Activated CD4-positive, alpha-beta T cell treated with anti-CD3 and anti-CD28 coated beads, Interleukin-2, Interleukin-6, amounts not matched to agents 100 ng/mL and 50 ng/mL, durations not matched to agents 16 hours and 8 hours (primary cell): ENCODE data around the gene TRIM58.

Experiments
- DNase-seq: peaks from one replicate; pipeline ENCODE4 v3.0.0-alpha.2; 2020

Gene TRIM58, protein sequence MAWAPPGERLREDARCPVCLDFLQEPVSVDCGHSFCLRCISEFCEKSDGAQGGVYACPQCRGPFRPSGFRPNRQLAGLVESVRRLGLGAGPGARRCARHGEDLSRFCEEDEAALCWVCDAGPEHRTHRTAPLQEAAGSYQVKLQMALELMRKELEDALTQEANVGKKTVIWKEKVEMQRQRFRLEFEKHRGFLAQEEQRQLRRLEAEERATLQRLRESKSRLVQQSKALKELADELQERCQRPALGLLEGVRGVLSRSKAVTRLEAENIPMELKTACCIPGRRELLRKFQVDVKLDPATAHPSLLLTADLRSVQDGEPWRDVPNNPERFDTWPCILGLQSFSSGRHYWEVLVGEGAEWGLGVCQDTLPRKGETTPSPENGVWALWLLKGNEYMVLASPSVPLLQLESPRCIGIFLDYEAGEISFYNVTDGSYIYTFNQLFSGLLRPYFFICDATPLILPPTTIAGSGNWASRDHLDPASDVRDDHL

DNA sequence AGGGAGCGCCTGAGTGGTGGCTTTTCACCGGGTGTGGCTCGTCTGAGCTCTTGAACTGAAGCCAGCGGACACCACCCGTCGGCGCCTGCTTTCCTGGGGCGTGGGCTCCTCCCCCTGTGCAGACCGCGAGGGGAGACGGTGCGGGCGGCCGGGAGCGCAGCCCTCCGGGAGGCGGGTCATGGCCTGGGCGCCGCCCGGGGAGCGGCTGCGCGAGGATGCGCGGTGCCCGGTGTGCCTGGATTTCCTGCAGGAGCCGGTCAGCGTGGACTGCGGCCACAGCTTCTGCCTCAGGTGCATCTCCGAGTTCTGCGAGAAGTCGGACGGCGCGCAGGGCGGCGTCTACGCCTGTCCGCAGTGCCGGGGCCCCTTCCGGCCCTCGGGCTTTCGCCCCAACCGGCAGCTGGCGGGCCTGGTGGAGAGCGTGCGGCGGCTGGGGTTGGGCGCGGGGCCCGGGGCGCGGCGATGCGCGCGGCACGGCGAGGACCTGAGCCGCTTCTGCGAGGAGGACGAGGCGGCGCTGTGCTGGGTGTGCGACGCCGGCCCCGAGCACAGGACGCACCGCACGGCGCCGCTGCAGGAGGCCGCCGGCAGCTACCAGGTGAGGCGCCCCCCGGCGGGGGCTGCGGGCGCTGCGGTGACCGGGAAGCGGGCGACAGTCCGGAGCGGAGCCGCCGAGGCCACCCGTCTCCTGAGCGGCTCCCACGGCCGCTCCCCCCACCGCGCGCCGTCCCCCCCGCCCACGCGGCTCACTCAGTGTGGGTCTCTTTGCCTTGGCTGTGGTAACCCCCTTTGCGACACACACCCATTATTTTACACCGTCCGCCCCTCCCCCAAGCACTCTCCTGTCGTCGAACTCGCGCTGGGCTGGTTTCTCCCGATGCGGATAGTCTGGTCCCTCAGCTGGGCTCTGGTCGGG is at the start of gene TRIM58:
TRIM58 (plus strand) TSS at position 119 of the 916 bp plus-strand sequence; CDS start at position 179, 60 bp downstream.
- peak; percentile 47 for DNase-seq

DNA sequence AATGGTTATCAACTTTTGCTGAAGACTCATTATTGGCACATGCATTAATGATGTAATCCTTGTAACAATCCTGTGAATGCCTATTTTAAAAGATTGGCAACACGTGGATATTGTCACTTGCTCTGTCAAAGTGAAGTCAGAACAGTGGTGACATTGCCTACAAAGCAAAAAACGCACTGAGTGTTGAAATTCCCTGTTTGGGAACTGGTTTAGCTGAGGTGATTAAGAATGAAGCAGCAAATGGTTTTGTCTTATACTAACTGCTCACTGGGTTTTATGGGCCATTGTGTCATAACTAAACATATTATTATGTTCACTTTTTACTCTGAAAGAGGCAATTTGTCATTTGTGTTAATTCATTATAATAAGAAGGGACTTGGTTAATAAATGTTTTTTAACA is 44.4 kb upstream of the TRIM58 start:
- no peak for DNase-seq

DNA sequence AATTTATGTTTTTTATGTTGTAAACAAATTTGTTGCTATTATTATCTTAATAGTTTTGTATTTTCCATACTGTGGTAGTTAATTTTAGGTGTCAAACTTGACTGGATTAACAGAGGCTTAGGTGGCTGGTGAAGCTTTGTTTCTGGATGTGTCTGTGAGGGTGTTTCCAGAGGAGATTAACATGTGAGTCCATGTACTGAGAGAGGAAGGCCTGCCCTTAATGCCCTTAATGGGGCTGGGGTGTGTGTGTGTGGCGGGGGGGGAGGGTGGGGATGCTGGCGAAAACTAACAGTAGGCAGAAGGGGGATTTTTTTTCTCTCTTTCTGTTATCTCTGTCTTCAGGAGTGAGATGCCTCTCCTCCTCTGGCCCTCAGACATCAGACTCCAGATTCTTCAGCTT is 34.9 kb upstream of the TRIM58 start:
- DNase-seq = no peak

DNA sequence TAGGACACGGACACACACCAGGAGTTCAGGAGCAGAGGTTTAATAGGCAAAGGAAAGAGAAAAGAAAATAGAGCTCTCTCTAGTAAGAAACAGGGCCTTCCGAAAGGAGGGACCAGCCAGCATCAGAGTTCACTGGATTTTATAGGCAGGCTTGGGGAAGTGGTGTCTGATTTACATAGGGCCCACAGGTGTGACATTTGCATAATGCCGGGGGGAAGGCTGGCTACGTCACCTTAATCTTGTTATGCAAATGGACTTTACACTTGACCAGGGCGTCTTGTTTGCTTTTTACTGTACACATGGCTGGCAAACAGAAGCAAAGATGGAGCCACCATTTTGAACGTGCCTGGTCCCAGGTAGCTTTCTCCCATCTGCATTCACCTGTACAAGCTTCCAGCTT is 33.0 kb upstream of the TRIM58 start, which contains the start of gene OR14A16:
OR14A16 (minus strand) TSS at position 97 of the 400 bp plus-strand sequence. CDS start 8,390 bp downstream, outside the sequence.
- DNase-seq = no peak

DNA sequence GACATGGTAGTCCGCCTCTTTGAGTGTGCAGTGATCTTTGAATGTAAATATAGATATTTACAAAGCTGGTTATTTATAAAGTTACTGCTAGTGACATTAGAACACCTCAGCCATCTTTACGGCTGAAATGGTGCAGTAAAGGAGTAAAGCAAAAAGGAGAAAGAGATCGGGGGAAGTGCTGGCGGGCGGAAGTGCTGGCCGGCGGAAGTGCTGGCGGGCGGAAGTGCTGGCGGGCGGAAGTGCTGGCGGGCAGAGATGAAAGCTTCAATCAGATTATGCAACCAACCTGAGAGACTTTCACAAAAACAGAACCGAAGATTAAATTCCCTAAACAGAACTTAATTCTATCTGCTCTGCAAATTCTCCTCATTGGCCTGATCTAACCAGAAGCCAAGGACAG is 31.6 kb upstream of the TRIM58 start:
- DNase-seq = no peak

DNA sequence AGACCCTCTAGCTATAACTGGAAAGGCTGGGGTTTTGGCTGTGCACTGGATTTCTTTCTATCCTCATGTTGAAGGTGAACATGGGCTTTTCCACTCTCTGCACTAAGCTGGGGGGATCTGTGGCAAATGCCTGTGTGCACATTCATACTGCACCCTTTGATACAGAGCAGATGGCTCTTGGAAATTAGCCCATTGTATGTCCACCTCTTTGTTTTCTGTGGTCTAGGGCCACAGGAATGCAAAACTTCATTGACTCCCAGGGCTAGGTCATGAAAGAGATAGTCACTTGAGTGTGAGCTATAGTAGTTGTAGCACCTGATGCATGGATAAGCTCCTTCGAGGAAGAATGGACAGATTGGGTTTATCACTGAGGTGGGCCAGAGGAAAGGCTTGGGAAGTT is 27.3 kb upstream of the TRIM58 start:
- no peak for DNase-seq

DNA sequence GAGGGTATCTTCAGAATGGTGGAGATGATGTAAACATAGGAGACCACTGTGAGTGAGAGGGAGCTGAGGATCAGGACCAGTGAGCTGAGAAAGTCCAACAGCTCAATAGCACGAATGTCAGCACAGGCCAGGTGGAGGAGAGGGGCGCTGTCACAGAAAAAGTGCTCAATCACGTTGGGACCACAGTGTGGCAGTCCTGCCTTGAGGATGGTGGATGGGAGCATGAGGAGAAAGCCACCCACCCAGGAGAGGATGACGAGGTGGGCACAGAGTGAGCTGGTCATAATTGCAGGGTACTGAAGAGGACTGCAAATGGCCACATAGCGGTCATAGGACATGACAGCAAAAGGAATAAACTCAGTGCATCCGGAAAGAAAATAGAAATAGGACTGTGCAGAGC is 23.4 kb upstream of the TRIM58 start:
- DNase-seq = no peak

DNA sequence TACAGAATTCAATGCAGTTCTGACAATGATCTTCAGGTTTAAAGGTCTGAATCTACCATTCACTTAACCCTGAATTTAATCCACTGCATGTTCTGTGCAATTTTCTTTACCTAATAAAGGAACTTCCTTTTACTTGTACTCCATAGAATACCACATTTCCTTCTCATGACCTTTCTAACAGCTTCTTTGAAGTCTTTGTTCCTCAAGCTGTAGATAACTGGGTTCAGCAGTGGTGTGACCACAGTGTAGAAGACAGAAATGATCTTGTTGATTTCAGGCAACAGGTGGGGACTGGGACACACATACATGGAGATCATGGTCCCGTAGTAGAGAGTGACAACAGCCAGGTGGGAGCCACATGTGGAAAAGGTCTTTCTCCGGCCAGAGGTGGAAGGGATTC is 16.2 kb upstream of the TRIM58 start:
- DNase-seq = no peak

DNA sequence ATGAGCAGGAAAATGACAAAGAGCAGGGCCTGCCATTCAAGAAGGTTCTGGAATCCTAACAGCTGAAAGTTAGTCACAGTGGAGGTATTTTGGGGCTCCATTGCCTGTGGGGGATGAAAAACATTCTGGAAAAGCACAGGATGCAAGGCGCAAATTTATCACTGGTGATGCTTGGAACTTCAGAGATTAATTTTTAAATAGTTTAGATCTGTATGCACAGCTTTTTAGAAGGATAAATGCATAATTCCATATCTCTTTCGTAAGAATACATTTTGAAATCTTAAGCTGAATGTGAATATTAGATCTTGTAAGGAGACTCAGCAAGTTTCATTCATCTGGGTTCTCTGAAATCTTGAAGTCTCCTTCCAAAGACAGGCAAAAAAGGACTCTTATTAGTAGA is 15.2 kb upstream of the TRIM58 start, which contains the start of gene OR11L1:
OR11L1 (minus strand) TSS at position 101 of the 400 bp plus-strand sequence; CDS start at position 101, 0 bp downstream.
- DNase-seq = no peak

DNA sequence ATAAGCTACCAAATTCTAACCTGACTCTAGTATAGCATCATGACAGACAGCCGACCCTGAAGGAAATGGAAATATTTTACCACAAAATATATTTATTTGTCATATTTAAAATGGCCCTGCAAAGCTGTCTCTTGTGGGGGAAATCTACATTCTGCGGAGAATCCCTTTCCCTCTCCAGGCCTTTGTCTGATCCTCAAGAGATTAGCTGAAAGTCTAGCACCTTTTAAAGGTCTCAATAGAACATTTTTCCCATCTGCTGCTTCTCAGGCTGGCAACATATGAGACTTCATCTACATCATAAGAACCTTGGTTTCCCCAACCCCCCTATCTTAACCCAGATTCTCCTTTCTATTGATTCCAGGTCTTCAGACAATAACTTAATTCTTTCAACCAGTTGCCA is 13.6 kb upstream of the TRIM58 start:
- no peak for DNase-seq

DNA sequence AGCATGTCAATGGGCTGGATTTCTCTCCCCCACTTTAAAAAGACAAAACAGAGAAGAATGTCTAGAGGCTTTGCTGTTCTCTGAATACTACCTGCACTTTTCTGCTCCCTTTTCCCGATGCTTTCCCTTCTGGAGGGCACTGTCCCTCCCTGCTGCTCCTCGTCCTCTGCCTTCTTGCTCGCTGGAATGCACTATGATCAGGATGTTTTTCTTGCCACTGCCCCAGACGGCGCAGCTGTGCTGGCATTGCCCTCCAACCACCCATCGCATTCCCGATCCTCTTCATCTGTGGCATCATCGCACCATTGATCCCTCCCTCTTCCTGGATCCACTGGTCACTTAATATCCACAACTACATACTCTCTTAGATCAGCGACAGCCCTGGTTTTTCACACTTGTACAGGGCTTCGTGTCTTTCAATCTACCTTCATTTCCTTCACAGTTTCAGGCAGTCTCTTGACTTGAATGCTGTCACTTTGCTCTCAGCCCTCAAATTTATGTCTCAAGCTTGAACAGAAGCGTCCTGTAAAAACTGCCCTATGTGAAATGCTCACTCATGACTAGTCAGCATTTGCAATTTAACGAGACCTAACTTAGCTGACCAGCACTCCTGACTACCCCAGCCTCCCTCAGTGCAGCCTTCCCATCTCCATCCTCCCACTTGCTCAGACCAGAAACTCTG is 11.8 kb upstream of the TRIM58 start:
- DNase-seq = no peak

DNA sequence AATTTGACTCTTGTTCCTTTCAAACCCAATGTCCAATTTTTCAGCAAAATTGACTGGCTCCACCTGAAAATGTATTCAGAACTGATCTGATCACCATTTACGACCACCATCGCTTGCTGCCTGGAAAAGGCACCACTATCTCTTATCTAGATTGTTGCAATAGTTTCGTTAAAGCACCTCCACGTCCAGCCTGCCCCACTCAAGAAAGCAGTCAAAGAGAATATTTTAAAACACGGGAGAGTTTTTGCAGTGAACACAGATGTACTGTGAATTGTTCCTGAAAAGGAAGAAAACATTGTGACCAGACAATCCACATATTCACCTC is 11.3 kb upstream of the TRIM58 start:
- DNase-seq = no peak

DNA sequence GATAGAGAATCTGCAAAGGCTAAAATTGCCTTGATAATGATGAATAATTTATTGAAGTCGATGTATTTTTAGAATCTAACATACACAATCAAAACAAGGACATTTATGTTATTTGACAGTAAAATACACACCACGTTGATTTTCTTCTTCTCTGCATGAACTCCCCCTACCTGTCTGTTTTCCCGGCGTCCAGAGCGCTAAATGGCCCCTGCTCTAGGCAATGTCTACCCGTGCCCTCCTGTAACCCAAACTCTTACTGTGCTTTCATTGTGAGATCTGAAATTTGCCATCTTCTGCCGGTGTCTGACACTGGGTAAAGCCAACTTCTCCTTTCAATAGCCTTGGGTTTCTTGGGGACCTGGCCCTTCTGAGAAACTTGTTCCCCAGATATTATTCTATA is 8.6 kb upstream of the TRIM58 start:
- DNase-seq = no peak

DNA sequence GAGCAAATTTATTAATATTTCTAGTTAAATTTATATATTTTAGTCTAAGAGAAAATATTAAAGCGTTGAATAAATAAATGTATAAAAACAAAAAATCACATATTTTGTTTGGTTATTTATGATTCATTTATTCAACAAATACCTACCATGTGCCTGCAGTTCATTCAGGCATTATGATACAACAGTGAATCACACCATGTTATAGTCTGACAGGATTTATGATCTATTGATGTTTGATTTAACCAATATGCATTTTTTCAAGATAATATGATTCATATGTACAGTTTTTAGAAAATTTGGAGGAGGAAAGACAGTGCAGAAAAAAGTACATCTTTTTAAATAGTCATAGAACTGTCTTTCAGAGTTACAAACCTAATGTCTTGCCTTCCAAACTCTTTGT is 7.4 kb upstream of the TRIM58 start:
- no peak for DNase-seq

DNA sequence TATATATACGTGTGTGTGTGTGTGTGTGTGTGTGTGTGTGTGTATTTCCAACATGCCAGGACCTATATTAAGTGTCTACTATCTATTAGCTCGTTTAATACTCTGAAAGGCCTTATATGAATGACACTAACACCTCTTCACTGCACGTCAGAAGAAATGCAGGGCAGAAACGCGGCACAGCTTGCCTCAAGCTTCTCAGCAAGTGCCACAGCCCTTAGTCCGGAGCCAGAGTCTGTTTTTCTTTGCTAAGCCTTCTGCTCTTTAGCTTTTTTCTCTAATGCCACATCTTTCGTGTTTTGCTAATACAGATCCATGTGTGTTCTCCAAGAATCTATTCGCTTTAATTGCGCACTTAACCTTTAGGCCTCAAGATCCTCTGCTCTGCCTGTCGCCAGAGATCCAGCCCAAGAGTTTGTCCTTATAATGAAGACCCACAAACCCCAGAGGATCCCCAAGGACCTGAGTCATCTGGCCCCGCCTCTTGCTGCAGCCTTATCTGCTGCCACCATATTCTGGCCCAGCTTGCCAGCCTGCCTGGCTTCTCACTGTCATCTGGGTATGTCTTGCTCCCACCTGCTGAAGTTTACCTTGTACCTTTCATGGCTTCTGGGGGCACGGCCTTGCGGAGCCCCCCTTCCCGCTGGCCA is 2.0 kb upstream of the TRIM58 start:
- DNase-seq = no peak

DNA sequence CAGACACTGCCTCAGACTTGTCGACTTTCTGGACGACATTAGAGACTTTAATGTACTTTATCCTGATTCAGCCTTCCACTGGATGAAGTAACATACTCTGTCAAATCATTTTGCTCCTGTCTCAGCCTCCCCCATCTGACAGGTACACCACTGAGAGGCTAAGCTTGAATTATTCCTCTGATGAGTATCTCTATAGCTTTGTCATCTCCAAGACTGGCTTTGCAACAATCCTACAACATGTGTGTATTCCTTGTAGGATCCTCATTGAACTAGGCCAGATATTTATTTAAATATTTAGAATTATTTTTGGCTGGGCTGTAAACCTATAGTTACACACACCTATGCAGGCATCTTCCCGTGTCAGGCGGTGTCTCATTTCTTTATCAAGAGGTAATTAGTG is 1.1 kb upstream of the TRIM58 start:
- no peak for DNase-seq

DNA sequence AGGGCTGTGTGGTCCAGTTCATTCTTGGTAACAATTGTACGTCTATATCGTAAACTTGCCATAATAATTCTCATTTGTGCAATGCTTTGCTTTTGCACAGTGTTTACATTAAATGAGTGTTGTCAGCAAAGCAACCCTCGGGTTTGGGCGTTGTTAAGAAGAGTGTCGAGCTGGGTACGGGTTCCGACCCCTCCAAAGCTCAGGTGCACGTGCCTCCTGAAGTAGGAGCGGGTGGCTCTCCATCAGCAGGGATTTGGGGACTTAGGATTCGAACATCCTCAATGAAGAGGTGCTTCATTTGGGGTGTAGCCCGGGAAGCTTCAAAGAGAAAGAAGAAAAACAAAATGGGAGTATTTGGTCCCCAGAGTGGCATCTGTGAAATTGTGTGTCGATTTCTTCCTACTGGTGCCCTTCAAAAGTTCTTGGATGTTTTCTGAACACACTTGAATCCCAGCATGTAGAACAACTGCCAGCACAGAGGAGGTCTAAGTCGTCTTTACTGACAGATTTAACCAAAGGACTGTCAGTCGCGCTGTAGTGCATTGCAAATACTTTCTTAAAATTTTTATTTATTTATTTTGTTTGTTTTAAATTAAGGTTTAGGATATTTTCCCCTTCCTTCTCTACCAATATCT is 1.1 kb downstream of the TRIM58 start:
- DNase-seq = no peak

DNA sequence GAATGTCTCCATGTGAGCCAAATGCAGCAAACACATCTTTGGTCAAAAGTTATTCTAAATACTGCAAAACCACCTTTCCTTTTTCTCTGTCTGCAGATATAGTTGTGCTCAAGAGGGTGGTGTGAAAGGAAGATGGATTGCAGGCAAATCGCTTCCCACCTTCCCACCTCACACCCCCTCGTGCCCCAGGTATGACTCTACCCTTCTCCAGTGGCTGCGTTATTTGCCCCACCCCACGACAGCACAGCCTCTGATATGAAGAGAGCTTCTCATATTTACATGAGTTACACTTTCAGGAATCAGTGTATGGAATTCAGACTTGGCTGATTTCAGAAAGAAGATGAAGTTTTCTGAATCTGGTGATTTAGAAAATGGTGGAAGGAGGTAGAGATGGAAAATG is 5.8 kb downstream of the TRIM58 start:
- no peak for DNase-seq

DNA sequence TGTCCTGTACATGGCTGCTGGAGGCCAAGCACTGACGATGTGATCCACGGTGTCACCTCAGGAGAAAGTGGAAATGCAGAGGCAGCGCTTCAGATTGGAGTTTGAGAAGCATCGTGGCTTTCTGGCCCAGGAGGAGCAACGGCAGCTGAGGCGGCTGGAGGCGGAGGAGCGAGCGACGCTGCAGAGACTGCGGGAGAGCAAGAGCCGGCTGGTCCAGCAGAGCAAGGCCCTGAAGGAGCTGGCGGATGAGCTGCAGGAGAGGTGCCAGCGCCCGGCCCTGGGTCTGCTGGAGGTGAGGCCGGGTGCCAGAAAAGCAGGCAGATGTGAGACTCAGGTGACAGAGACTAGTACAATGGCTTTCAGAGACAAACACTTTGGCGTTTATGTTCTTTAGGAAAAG is 7.7 kb downstream of the TRIM58 start:
- no peak for DNase-seq

DNA sequence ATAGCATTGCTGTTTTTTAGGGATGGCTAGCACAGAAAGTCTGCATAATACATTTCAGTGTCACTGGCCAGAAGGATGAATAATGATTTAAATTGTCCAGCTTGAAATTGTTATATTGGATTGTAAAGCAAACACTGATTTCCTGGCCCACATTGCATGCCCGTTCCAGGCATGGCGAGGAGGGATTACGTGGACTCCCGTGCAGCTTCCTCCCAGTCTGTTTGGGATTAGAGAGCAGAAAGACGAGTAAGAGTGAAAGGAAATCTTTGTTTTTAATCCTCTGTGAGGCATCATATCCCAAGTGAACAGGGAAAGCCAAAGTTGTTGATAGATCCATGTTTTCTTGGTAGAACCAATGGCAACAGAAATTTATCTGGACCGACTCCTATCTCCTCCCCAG is 8.4 kb downstream of the TRIM58 start:
- DNase-seq = no peak

DNA sequence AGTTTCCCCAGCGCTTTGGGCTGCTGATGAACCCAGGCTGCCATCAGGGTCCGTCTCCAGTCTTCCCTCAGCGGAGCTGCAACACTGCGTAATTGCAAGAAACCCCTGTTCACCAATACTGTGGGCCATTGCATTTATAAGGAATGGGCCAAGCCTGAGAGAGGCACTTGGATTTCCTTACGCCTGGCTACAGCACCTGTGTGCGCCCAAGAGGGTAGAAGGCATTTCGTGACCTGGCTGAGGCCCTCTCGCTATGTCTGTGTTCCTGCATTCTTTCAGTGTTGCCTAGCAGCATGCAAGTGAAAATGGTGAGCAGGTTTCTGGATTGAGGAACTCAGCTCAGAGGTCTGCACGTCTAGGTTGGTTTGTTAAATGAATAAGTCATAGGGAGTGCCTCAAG is 26.4 kb downstream of the TRIM58 start:
- DNase-seq = no peak

DNA sequence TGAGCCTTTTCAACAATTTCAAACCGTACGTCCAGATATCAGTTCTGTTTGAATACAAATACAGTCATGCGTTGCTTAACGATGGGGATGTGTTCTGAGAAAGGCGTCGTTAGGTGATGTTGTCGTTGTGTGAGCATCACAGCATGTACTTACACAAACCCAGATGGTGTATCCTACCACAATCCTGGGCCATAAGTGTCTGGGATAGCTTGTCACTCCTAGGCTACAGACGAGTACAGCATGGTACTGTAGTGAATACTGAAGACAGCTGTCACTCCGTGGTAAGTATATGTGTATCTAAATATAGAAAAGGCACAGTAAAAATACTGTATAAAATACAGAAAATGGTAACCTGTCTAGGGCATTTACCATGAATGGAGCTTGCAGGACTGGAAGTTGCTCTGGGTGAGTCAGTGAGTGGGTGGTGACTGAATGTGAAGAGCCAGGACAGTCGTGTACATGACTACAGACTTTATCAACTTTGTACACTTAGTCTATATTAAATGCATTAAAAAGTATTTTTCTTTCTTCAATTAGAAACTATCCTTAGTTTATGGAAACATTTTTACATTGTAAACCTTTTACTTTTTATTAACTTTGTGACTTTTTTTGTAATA is 27.9 kb downstream of the TRIM58 start:
- DNase-seq = no peak
